Transverse colon (tissue), 4 donors: ENCODE measurements around the gene CIC. TPM values are rescaled to one million over a fixed set of nuclear protein-coding genes. Genes with fewer than 3 reads are reported as not detected.

Source experiments
- DNase-seq: peaks from one replicate; pipeline ENCODE4 v3.0.0-alpha.2; 2019
- H3K27ac ChIP-seq, 4 donors: fragments of 200-600 bp; sonication (generic); 2 replicates each; pipeline ENCODE4 v1.5.1; 2016 to 2018; ENCODE audit warnings: inconsistent platforms in 4 of 4
- H3K27me3 ChIP-seq: fragments of 200-600 bp; sonication (generic); 2 replicates; pipeline ENCODE4 v1.5.1; 2017; ENCODE audit warnings: inconsistent platforms
- H3K36me3 ChIP-seq, 4 donors: fragments of 200-600 bp; sonication (generic); 2 replicates each; pipeline ENCODE4 v1.5.1; 2017 to 2019; ENCODE audit warnings: inconsistent platforms in 4 of 4
- H3K4me1 ChIP-seq, 4 donors: fragments of 200-600 bp; sonication (generic); 2 replicates each; pipeline ENCODE4 v1.5.1; 2017 to 2020; ENCODE audit warnings: inconsistent platforms in 4 of 4
- H3K4me3 ChIP-seq, 4 donors: fragments of 200-600 bp; sonication (generic); 1 replicate in 1 of 4; 2 replicates in 3 of 4; pipeline versions ENCODE4 v1.5.1 to v1.6.1; 2017 to 2019; ENCODE audit warnings: inconsistent platforms in 4 of 4
- H3K9me3 ChIP-seq, 2 donors: fragments of 200-600 bp; sonication (generic); 2 replicates each; pipeline ENCODE4 v1.5.1; 2017 to 2019; ENCODE audit warnings: inconsistent platforms in 2 of 2
- CTCF ChIP-seq, 5 experiments: fragments of 200-600 bp in 3 of 5; fragments of 450-650 bp in 2 of 5; sonication (generic) in 3 of 5; IDR thresholded peaks; 1 replicate in 2 of 5; 2 replicates in 3 of 5; pipeline ENCODE4 v1.5.1; 2016 to 2017; ENCODE audit warnings: antibody characterized with exemption in 5 of 5, inconsistent platforms in 3 of 5, mild to moderate bottlenecking in 2 of 5, moderate library complexity in 1 of 5
- EP300 ChIP-seq: sonication (generic); formaldehyde crosslinking; IDR thresholded peaks from one replicate; pipeline ENCODE4 v1.6.1; 2017; ENCODE audit warnings: antibody characterized with exemption, low read depth
- POLR2A ChIP-seq: fragments of 450-650 bp; IDR thresholded peaks from one replicate; pipeline ENCODE4 v1.6.1; 2016; ENCODE audit warnings: antibody characterized with exemption, mild to moderate bottlenecking, moderate library complexity
- POLR2AphosphoS5 ChIP-seq, 3 donors: sonication (generic); formaldehyde crosslinking; IDR thresholded peaks; one replicate each; pipeline ENCODE4 v1.6.1; 2016; ENCODE audit warnings: antibody characterized with exemption in 3 of 3
- WGBS, 2 donors: methylation state at CpG; one replicate each; pipeline ENCODE4 v1.1.5; 2018; ENCODE audit warnings: low coverage in 1 of 2; 5-methylcytosine and 5-hydroxymethylcytosine counted together
- in situ Hi-C, 4 donors: fragments of 200-750 bp; cut with MboI; loops; one replicate each; pipeline versions ENCODE4 v1.15.0 to v1.15.1; 2017; ENCODE audit warnings: low sequenced_read_pairs in 3 of 4, low pct_ligation_motif_present in 1 of 4, low pct_unique_long_range_greater_than_20kb in 1 of 4
- intact Hi-C: fragments of 100-400 bp; cut with DNase I; formaldehyde crosslinking; loops from one replicate; pipeline ENCODE4 v1.15.1; 2023; ENCODE audit warnings: low total_unique reads
- total RNA-seq, 4 donors: library from RNA; depleted of rRNA; stranded (reverse); fragments of >200 nt; gene quantifications; one replicate each; pipeline ENCODE4 v1.1.0, GENCODE V29; 2016

The CIC gene
- total RNA-seq, 4 donors from 2014 or later: 35.1 to 96.5 (median 43.6) TPM

DNA sequence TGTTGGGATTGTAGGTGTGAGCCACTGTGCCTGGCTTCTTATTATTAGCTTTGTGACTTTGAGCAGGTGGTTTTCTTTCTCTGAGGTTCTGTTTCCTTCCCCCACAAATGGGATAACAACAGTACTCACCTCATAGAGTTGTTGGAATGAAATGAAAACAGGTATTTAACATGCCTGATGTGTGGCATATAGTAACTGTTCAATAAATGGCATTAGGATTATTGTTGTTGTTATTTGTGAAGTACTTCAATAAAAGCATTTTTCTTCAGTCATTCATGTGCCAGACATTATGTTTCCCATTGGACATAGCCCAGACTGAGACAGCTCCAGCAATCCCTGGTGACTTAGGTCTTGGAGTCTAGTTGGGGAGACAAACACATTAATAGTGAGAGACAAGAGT is 57.9 kb downstream of the CIC start:
- no peak for DNase-seq
- H3K4me1 ChIP-seq: peaks cover 23 to 39% (median 27%) of the 10 kb centered on the region in 4 donors
- intact Hi-C loops (loop anchor here (10.0 kb wide), 1 partner anchor 192 kb away; the partner anchor contains the start of gene POU2F2), in situ Hi-C loops (loop anchor here in 2 of 4 donors (10.0 kb wide), 2 partner anchors 192 to 212 kb away; partner anchors contain the start of gene POU2F2 (in 1 of the 2))
- H3K9me3 ChIP-seq: no peaks in the 10 kb centered on the region
- no peak for TF ChIP-seq EP300
- TF ChIP-seq CTCF (IDR thresholded peaks at IDR 0.05): no peak
- no peak for TF ChIP-seq POLR2AphosphoS5 (IDR thresholded peaks at IDR 0.05)
- TF ChIP-seq POLR2A: no peak
- H3K36me3 ChIP-seq: no peaks in the 10 kb centered on the region
- no peak overlapping the region for H3K27ac ChIP-seq
- peaks cover 30% of the 10 kb centered on the region for H3K27me3 ChIP-seq
- H3K4me3 ChIP-seq: peak overlapping the region in 1 of 4 donors; percentile 93

DNA sequence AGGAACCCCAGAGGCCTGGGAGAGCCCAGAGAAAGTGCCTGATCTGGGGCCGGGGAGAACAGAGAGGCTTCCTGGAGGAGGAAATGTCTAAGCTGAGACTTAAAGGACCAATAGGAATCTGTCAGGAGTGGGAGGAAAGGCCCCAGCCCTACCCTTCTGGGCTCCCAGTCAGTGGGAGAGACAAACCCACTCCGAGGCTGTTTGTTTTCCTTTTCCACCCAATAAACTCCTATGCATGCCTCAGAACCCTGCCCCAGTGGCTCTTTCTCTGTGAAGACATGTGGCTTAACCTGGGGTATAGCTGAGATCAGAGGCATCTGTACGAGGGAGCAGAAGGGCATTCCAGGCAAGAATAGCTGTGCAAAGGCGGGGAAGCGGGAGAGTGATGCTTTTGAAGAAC is 58.3 kb downstream of the CIC start:
- Histone ChIP-seq H3K4me3 (no peak overlapping the region), H3K4me1 (peaks cover 23 to 39% (median 27%) of the 10 kb centered on the region in 4 donors), H3K27ac (no peak overlapping the region), H3K27me3 (peaks cover 26% of the 10 kb centered on the region), H3K36me3 (no peaks in the 10 kb centered on the region), H3K9me3 (no peaks in the 10 kb centered on the region)
- TF ChIP-seq CTCF (IDR thresholded peaks at IDR 0.05) (no peak), POLR2A (no peak), EP300 (no peak), POLR2AphosphoS5 (IDR thresholded peaks at IDR 0.05) (no peak)
- 91% methylated on average over 5 of the region's 5 CpGs; no CpG with 5 or more reads in 1 of the 2 donors for WGBS, 2 donors
- intact Hi-C loops (loop anchor here (10.0 kb wide), 1 partner anchor 193 kb away; the partner anchor contains the start of gene POU2F2), in situ Hi-C loops (loop anchor here in 2 of 4 donors (10.0 kb wide), 2 partner anchors 193 to 213 kb away; partner anchors contain the start of gene POU2F2 (in 1 of the 2))
- DNase-seq: no peak

- in situ Hi-C loops (loop anchor here in 2 of 4 donors (10.0 kb wide), 2 partner anchors 193 to 213 kb away; partner anchors contain the start of gene POU2F2 (in 1 of the 2)), intact Hi-C loops (loop anchor here (10.0 kb wide), 1 partner anchor 193 kb away; the partner anchor contains the start of gene POU2F2)
- H3K27me3 ChIP-seq: peaks cover 19% of the 10 kb centered on the region
- H3K36me3 ChIP-seq: no peaks in the 10 kb centered on the region
- no peak overlapping the region for H3K27ac ChIP-seq
- no peak for DNase-seq
- TF ChIP-seq EP300 (no peak), CTCF (IDR thresholded peaks at IDR 0.05) (no peak), POLR2AphosphoS5 (IDR thresholded peaks at IDR 0.05) (no peak), POLR2A (no peak)
- no peak overlapping the region for H3K4me3 ChIP-seq
- 67 to 100% methylated on average over 1 of the region's 1 CpG for WGBS, 2 donors
- no peaks in the 10 kb centered on the region for H3K9me3 ChIP-seq
- H3K4me1 ChIP-seq: peaks cover 23 to 39% (median 27%) of the 10 kb centered on the region in 4 donors
Observed at GRCh38 chr19:42328106-42328505, 59.1 kb downstream of the CIC start.

DNA sequence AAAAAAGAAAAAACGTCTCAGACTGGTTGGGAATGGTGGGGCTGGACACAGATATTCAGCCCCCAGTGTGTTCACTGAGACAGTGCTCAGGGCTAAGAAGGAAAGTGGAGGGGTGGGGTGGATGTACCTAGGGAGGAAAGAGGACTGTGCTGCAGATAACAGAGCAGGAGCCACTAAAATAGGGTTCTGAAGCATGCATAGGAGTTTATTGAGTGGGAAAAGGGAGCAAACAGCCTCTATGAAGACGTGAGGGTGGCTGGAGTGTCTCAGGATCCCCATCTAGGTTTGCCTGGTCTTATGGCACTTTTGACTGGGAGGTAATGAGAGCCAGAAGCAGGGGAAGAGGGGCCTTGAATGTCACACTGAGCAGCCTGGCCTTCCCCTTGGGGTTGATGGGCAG is 59.8 kb downstream of the CIC start:
- no peak for DNase-seq
- Histone ChIP-seq H3K9me3 (no peaks in the 10 kb centered on the region), H3K27ac (no peak overlapping the region), H3K36me3 (no peaks in the 10 kb centered on the region), H3K27me3 (peaks cover 11% of the 10 kb centered on the region), H3K4me3 (no peak overlapping the region), H3K4me1 (peaks cover 22 to 35% (median 26%) of the 10 kb centered on the region in 4 donors)
- intact Hi-C loops: loop anchor here (10.0 kb wide), 1 partner anchor 194 kb away; the partner anchor contains the start of gene POU2F2
- TF ChIP-seq CTCF (IDR thresholded peaks at IDR 0.05) (no peak), EP300 (no peak), POLR2A (no peak), POLR2AphosphoS5 (IDR thresholded peaks at IDR 0.05) (no peak)
- in situ Hi-C loops: loop anchor here in 2 of 4 donors (10.0 kb wide), 2 partner anchors 194 to 214 kb away; partner anchors contain the start of gene POU2F2 (in 1 of the 2)
- WGBS, 2 donors: 74 to 93% methylated on average over 2 of the region's 2 CpGs
